Body of pancreas (tissue), 4 donors: Measurements from ENCODE around the gene HCLS1. TPM values are rescaled to one million over a fixed set of nuclear protein-coding genes. Genes with fewer than 3 reads are reported as not detected.
A peak's percentile ranks its signal among the peaks of the same experiment; 100 is the strongest.

Experiments used
- ATAC-seq: fragments of 150-250 bp; one replicate; pipeline ENCODE4 v1.9.1; 2016
- DNase-seq, 4 donors: peaks; one replicate each; pipeline ENCODE4 v3.0.0-alpha.2; 2019
- H3K27ac ChIP-seq, 4 donors: fragments of 200-600 bp; sonication (generic); 1 replicate in 3 of 4; 2 replicates in 1 of 4; pipeline versions ENCODE4 v1.5.1 to v1.6.1; 2016 to 2019; ENCODE audit warnings: mild to moderate bottlenecking in 1 of 4, mixed read lengths in 1 of 4, moderate library complexity in 1 of 4
- H3K27me3 ChIP-seq, 2 donors: fragments of 200-600 bp; sonication (generic); one replicate each; pipeline ENCODE4 v1.6.0; 2016; ENCODE audit warnings: mild to moderate bottlenecking in 1 of 2
- H3K36me3 ChIP-seq, 2 donors: fragments of 200-600 bp; sonication (generic); replicated peaks in 1 of 2; 2 replicates each; pipeline ENCODE4 v1.5.1; 2016; ENCODE audit warnings: low read depth in 2 of 2; ENCODE audit not compliant: insufficient read depth in 1 of 2
- H3K4me1 ChIP-seq: fragments of 200-600 bp; sonication (generic); one replicate; pipeline ENCODE4 v1.6.0; 2016
- H3K4me3 ChIP-seq, 2 donors: fragments of 200-600 bp; sonication (generic); 1 replicate in 1 of 2; 2 replicates in 1 of 2; pipeline ENCODE4 v1.5.1; 2016 to 2019
- H3K9me3 ChIP-seq, 3 donors: fragments of 200-600 bp; sonication (generic); 1 replicate in 2 of 3; 2 replicates in 1 of 3; pipeline ENCODE4 v1.5.1; 2016
- POLR2A ChIP-seq, 3 donors: fragments of 450-650 bp; IDR thresholded peaks; one replicate each; pipeline ENCODE4 v1.6.1; 2016; ENCODE audit warnings: antibody characterized with exemption in 3 of 3, mild to moderate bottlenecking in 2 of 3
- WGBS, 2 donors: methylation state at CpG; one replicate each; pipeline ENCODE4 v1.1.5; 2017; 5-methylcytosine and 5-hydroxymethylcytosine counted together
- intact Hi-C: fragments of 100-400 bp; cut with DNase I; formaldehyde crosslinking; loops from one replicate; pipeline ENCODE4 v1.15.1; 2023
- total RNA-seq, 2 donors: library from RNA; depleted of rRNA; stranded (reverse); fragments of >200 nt; gene quantifications; one replicate each; pipeline ENCODE4 v1.1.0, GENCODE V29; 2016
- TF ChIP-seq, protein P1 (sequence below), 7 experiments: fragments of 450-650 bp in 4 of 7; fragments of 200-600 bp in 3 of 7; sonication (generic) in 3 of 7; IDR thresholded peaks; one replicate each; pipeline ENCODE4 v1.5.1; 2016 to 2019; ENCODE audit warnings: antibody characterized with exemption in 7 of 7

HCLS1 gene
- total RNA-seq, 2 donors from 2014 or later = 12.2 to 17.1 TPM

DNA sequence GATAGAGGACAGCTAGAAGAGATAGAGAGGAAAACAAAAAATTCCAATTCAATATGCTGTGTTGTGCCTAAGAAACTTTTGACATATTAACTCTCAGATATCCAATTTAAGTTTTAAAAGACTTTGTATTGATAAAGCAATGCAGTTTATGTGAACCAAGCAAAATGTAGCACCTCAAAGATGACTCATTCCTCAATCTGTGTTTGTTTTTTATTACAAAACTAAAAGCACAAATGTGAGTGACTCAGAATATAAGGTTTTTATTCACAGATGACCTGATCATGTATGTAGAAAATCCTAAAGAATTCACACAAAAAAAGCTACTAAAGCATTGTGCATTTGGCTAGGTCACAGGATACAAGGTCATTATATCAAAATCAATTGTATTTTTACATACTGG lies 11.1 kb downstream of the HCLS1 start:
- Histone ChIP-seq H3K4me1 (no peaks in the 10 kb centered on the region), H3K27ac (no peak overlapping the region), H3K36me3 (no peaks in the 10 kb centered on the region), H3K9me3 (no peaks in the 10 kb centered on the region), H3K27me3 (no peaks in the 10 kb centered on the region), H3K4me3 (no peak overlapping the region)
- ATAC-seq (no peak), DNase-seq (no peak)
- no peak for TF ChIP-seq POLR2A (IDR thresholded peaks at IDR 0.05)
- TF ChIP-seq, protein P1, sequence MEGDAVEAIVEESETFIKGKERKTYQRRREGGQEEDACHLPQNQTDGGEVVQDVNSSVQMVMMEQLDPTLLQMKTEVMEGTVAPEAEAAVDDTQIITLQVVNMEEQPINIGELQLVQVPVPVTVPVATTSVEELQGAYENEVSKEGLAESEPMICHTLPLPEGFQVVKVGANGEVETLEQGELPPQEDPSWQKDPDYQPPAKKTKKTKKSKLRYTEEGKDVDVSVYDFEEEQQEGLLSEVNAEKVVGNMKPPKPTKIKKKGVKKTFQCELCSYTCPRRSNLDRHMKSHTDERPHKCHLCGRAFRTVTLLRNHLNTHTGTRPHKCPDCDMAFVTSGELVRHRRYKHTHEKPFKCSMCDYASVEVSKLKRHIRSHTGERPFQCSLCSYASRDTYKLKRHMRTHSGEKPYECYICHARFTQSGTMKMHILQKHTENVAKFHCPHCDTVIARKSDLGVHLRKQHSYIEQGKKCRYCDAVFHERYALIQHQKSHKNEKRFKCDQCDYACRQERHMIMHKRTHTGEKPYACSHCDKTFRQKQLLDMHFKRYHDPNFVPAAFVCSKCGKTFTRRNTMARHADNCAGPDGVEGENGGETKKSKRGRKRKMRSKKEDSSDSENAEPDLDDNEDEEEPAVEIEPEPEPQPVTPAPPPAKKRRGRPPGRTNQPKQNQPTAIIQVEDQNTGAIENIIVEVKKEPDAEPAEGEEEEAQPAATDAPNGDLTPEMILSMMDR (IDR thresholded peaks at IDR 0.05) = no peak
- intact Hi-C loops = no loop called here

DNA sequence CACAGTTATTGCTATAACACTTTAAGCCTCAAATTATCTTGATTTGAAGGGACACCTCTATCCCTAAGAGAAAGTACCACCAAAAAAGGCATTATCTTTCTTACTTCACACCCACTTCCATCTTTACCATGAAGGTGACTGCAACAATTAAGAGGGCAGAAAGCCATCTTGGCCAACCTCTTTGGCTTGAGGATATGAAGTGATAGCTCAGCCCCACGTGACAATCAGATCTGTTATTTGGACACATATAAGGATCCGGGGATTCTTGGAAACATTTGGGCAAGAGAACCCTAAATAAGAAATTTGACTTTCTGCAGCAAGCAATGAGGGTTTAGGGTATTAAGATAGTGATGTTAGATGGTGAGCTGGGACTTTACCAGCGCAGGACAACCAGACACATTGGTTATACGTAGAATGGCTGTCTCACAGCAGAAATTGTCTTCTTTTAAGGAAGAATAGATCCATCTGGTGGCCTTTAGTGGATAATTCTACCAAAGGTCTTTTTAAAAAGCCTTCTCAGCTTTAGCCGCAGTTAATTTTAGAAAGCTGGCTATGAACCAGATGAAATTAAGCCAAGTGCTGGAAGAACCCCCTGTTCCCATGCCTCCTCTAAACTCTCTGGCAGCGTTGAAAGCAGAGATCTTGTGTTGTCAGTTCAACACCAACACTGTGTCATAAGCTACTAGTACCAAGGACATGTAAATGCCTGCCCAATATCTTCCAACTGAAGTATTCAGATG lies 12.3 kb downstream of the HCLS1 start:
- intact Hi-C loops = no loop called here
- Histone ChIP-seq H3K27me3 (no peaks in the 10 kb centered on the region), H3K4me3 (no peak overlapping the region), H3K4me1 (no peaks in the 10 kb centered on the region), H3K9me3 (no peaks in the 10 kb centered on the region), H3K27ac (no peak overlapping the region), H3K36me3 (no peaks in the 10 kb centered on the region)
- WGBS, 2 donors = 69% methylated on average over 6 of the region's 6 CpGs
- ATAC-seq (peak; percentile 21), DNase-seq (no peak)
- TF ChIP-seq, protein P1 (IDR thresholded peaks at IDR 0.05) = no peak

DNA sequence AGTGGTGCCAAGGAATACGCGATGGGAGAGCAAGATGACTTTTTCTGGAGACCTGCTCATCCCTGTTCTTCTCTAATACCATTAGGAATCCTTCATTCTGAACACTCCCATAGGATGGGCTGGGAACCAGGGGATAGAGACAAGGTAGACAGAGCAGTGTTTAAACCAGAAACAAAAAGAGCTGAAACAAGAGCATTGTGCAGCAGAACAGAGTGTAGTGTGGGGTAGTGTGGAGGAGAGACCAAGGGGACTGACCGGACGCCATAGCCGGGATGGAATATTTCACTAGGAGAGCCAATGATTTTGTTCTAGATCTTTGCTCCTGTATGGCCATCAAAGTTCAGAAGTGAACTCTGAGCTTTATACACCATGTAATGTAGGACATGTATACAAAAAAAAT lies 15.6 kb downstream of the HCLS1 start:
- TF ChIP-seq POLR2A (IDR thresholded peaks at IDR 0.05) = no peak
- TF ChIP-seq, protein P1 (IDR thresholded peaks at IDR 0.05) = no peak
- Histone ChIP-seq H3K4me3 (no peak overlapping the region), H3K4me1 (no peaks in the 10 kb centered on the region), H3K36me3 (no peaks in the 10 kb centered on the region), H3K9me3 (no peaks in the 10 kb centered on the region), H3K27me3 (no peaks in the 10 kb centered on the region), H3K27ac (no peak overlapping the region)
- WGBS, 2 donors = 86 to 92% methylated on average over 5 of the region's 5 CpGs
- DNase-seq (no peak), ATAC-seq (no peak)
- intact Hi-C loops = no loop called here

DNA sequence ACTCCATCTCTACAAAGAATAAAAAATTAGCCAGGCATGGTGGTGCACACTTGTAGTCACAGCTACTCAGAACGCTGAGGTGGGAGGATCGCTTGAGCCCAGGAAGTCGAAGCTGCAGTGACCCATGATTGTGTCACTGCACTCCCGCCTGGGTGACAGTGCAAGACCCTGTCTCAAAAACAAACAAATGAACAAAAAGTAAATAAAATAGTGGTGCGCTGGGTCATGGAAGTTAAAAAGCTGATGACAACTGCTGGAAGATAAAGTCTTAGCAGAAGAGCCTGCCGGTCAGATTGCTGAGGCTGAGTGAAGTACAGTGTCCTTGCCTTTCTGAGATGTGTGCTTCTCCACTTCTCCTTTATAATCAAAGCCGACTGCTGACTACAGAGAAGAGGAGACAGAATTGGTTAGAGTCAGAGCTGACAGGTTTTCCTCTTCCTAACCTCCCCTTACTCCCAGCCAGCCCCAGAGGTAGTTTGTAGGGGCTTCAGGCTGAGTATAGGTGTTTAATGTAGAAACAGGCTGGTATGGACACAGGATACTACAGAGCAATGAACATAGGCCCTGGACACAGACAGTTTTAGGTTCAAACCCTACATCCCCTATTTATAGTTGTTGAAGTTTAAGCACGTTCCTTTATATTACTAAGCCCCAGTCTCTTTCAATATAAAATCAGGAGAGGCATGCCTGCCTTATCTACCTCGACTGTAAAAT lies 17.9 kb downstream of the HCLS1 start:
- WGBS, 2 donors = 75 to 83% methylated on average over 9 of the region's 9 CpGs
- TF ChIP-seq POLR2A (IDR thresholded peaks at IDR 0.05) = no peak
- TF ChIP-seq, protein P1 (IDR thresholded peaks at IDR 0.05) = no peak
- Histone ChIP-seq H3K4me3 (no peak overlapping the region), H3K27ac (no peak overlapping the region), H3K4me1 (no peaks in the 10 kb centered on the region), H3K27me3 (no peaks in the 10 kb centered on the region), H3K9me3 (no peaks in the 10 kb centered on the region), H3K36me3 (no peaks in the 10 kb centered on the region)
- DNase-seq = no peak
- intact Hi-C loops = no loop called here
- no peak for ATAC-seq
